ENCODE data around the gene CLASRP.

The CLASRP gene

DNA sequence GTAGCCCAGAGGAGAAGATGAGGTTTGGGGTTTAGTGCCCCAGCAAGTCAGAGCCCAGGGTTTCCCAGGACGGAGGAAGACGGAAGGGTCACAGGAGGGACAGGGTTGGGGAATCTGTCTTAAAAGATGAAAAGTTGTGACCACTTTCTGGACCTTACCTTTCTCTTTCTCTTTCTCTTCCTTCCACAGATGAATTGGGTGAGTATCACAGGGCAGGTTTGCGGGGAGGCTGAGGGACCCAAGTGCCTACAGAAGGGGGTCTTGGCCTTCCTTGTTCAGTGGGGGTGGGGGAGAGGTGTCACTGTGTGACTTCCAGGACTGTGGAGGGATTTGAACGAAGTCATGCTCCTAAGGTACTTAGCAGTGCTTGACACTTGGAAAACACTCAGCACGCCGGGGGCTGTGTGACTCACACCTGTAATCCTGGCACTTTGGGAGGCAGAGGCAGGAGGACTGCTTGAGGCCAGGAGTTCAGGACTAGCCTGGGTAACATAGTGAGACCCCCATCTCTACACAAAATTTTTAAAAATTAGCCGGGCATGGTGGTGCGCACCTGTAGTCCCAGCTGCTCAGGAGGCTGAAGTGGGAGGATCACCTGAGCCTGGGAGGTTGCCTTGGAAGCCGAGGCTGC is 29.1 kb upstream of the CLASRP start:
- TF ChIP-seq, protein P1, sequence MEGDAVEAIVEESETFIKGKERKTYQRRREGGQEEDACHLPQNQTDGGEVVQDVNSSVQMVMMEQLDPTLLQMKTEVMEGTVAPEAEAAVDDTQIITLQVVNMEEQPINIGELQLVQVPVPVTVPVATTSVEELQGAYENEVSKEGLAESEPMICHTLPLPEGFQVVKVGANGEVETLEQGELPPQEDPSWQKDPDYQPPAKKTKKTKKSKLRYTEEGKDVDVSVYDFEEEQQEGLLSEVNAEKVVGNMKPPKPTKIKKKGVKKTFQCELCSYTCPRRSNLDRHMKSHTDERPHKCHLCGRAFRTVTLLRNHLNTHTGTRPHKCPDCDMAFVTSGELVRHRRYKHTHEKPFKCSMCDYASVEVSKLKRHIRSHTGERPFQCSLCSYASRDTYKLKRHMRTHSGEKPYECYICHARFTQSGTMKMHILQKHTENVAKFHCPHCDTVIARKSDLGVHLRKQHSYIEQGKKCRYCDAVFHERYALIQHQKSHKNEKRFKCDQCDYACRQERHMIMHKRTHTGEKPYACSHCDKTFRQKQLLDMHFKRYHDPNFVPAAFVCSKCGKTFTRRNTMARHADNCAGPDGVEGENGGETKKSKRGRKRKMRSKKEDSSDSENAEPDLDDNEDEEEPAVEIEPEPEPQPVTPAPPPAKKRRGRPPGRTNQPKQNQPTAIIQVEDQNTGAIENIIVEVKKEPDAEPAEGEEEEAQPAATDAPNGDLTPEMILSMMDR (conservative IDR thresholded peaks at IDR 0.05; ENCODE audit: low read depth, low read length), result no peak
- H3K4me3 ChIP-seq (ENCODE audit: low read depth, low read length), result no peak overlapping the region
- DNase-seq (ENCODE audit: low read depth), result no peak

- no peak for DNase-seq (ENCODE audit: low read depth)
- TF ChIP-seq, protein P1 (conservative IDR thresholded peaks at IDR 0.05; ENCODE audit: low read depth, low read length), result no peak
- H3K4me3 ChIP-seq (ENCODE audit: low read depth, low read length), result no peak overlapping the region
Observed at GRCh38 chr19:45010306-45010705, 28.5 kb upstream of the CLASRP start.

DNA sequence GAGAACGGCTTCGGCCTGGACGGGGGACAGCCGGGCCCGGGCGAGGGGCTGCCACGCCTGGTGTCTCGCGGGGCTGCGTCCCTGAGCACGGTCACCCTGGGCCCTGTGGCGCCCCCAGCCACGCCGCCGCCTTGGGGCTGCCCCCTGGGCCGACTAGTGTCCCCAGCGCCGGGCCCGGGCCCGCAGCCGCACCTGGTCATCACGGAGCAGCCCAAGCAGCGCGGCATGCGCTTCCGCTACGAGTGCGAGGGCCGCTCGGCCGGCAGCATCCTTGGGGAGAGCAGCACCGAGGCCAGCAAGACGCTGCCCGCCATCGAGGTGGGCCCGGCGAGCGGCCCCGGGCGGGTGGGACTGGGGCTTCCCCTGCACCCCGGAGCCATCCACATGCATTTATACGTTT is 26.9 kb upstream of the CLASRP start:
- no peak overlapping the region for H3K4me3 ChIP-seq (ENCODE audit: low read depth, low read length)
- DNase-seq (ENCODE audit: low read depth), result no peak
- TF ChIP-seq, protein P1 (conservative IDR thresholded peaks at IDR 0.05; ENCODE audit: low read depth, low read length), result no peak

GRCh38 chr19:45016388-45017314 is 22.2 kb upstream of the CLASRP start:
- peak; percentile 68 for DNase-seq (ENCODE audit: low read depth)
- TF ChIP-seq, protein P1 (conservative IDR thresholded peaks at IDR 0.05; ENCODE audit: low read depth, low read length), result peak; percentile 82
- H3K4me3 ChIP-seq (ENCODE audit: low read depth, low read length), result no peak overlapping the region

DNA sequence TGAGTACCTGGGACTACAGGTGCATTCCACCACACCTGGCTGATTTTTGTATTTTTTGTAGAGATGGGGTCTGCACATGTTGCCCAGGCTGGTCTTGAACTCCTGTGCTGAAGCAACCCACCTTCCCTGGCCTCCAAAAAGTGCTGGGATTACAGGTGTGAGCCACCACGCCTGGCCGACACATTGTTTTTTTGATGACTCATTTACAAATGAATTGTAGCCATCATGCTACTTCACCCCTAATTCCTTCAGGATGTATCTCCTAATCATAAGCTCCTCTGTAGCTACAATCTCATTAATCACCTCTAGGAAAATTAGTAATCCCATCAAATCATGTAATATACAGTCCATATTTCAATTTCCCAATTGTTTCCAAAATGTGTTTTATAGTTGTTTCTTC is 19.7 kb upstream of the CLASRP start:
- H3K4me3 ChIP-seq (ENCODE audit: low read depth, low read length), result no peak overlapping the region
- TF ChIP-seq, protein P1 (conservative IDR thresholded peaks at IDR 0.05; ENCODE audit: low read depth, low read length), result no peak
- no peak for DNase-seq (ENCODE audit: low read depth)

- DNase-seq (ENCODE audit: low read depth), result no peak
- TF ChIP-seq, protein P1 (conservative IDR thresholded peaks at IDR 0.05; ENCODE audit: low read depth, low read length), result no peak
- no peak overlapping the region for H3K4me3 ChIP-seq (ENCODE audit: low read depth, low read length)
Observed at GRCh38 chr19:45020071-45020470, 18.8 kb upstream of the CLASRP start.

Measured in choroid plexus epithelial cell (primary cell).